Activated CD8-positive, alpha-beta T cell treated with anti-CD3 and anti-CD28 coated beads for 36 hours (primary cell): ENCODE data around the gene MYCBPAP. TPM values are rescaled to one million over a fixed set of nuclear protein-coding genes. Genes with fewer than 3 reads are reported as not detected.
A peak's percentile ranks its signal among the peaks of the same experiment; 100 is the strongest.

Experiments used
- ATAC-seq: fragments of 200-7000 bp; cut with Tn5 transposase; one replicate; pipeline ENCODE4 v1.10.0; 2021; ENCODE audit warnings: mild to moderate bottlenecking, moderate library complexity
- CTCF ChIA-PET: fragments of 350-600 bp; sonication (Branson Sonifier 250); formaldehyde crosslinking; loops from one replicate; lab custom pipeline; 2021; ENCODE audit warnings: antibody characterized with exemption; lab: Charles Lee
- POLR2A ChIA-PET: fragments of 350-600 bp; sonication (Branson Sonifier 250); formaldehyde crosslinking; loops from one replicate; lab custom pipeline; 2021; ENCODE audit warnings: antibody characterized with exemption; lab: Charles Lee
- DNase-seq: peaks from one replicate; pipeline ENCODE4 v3.0.0-alpha.2; 2020
- H3K27ac Mint-ChIP-seq: one replicate; pipeline ENCODE4 v1.8.0; 2021; ENCODE audit warnings: mild to moderate bottlenecking, mixed read lengths
- H3K27me3 Mint-ChIP-seq: one replicate; pipeline ENCODE4 v1.8.0; 2021; ENCODE audit warnings: mixed read lengths
- H3K36me3 Mint-ChIP-seq: one replicate; pipeline ENCODE4 v1.8.0; 2021; ENCODE audit warnings: low read depth, mixed read lengths
- H3K4me1 Mint-ChIP-seq: one replicate; pipeline ENCODE4 v1.8.0; 2021; ENCODE audit warnings: low read depth, mixed read lengths
- H3K4me3 Mint-ChIP-seq: one replicate; pipeline ENCODE4 v1.8.0; 2021; ENCODE audit warnings: mild to moderate bottlenecking, moderate library complexity, mixed read lengths
- H3K9me3 Mint-ChIP-seq: one replicate; pipeline ENCODE4 v1.8.0; 2021; ENCODE audit warnings: mixed read lengths
- intact Hi-C: fragments of 100-400 bp; cut with micrococcal nuclease; formaldehyde crosslinking; loops from one replicate; pipeline ENCODE4 v1.10.0; 2022
- total RNA-seq, 2 experiments: library from RNA; stranded (reverse); gene quantifications; one replicate each; pipeline ENCODE4 v1.2.3, GENCODE V29; 2021
- TF ChIP-seq, protein P1 (sequence below): fragments of 200-600 bp; IDR thresholded peaks from one replicate; pipeline ENCODE4 v1.8.0; 2022; ENCODE audit warnings: antibody characterized with exemption, mild to moderate bottlenecking

The MYCBPAP gene
- total RNA-seq, 2 experiments from 2014 or later, result 6.7 to 6.9 TPM

GRCh38 chr17:50539762-50540559 is 31.7 kb downstream of the MYCBPAP start:
- TF ChIP-seq, protein P1, sequence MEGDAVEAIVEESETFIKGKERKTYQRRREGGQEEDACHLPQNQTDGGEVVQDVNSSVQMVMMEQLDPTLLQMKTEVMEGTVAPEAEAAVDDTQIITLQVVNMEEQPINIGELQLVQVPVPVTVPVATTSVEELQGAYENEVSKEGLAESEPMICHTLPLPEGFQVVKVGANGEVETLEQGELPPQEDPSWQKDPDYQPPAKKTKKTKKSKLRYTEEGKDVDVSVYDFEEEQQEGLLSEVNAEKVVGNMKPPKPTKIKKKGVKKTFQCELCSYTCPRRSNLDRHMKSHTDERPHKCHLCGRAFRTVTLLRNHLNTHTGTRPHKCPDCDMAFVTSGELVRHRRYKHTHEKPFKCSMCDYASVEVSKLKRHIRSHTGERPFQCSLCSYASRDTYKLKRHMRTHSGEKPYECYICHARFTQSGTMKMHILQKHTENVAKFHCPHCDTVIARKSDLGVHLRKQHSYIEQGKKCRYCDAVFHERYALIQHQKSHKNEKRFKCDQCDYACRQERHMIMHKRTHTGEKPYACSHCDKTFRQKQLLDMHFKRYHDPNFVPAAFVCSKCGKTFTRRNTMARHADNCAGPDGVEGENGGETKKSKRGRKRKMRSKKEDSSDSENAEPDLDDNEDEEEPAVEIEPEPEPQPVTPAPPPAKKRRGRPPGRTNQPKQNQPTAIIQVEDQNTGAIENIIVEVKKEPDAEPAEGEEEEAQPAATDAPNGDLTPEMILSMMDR, result no peak
- H3K36me3 Mint-ChIP-seq, result no peaks in the 10 kb centered on the region
- peaks cover 7% of the 10 kb centered on the region for H3K4me1 Mint-ChIP-seq
- H3K27ac Mint-ChIP-seq, result no peak overlapping the region
- H3K27me3 Mint-ChIP-seq, result peaks cover 2% of the 10 kb centered on the region
- H3K4me3 Mint-ChIP-seq, result no peak overlapping the region
- CTCF ChIA-PET, result no interaction called here
- no peak for ATAC-seq
- no peaks in the 10 kb centered on the region for H3K9me3 Mint-ChIP-seq
- intact Hi-C loops, result loop anchor here (5.0 to 10.0 kb wide), 3 partner anchors 58 to 305 kb away; no protein-coding TSS in a partner anchor
- no peak for DNase-seq
- POLR2A ChIA-PET, result no interaction called here

GRCh38 chr17:50540560-50541401 is 32.5 kb downstream of the MYCBPAP start:
- ATAC-seq (no peak), DNase-seq (no peak)
- ChIA-PET POLR2A (interaction anchor here (0.9 to 1.0 kb wide), 2 partner anchors 13 to 36 kb away, joined by 3 read pairs; no protein-coding TSS in a partner anchor), CTCF (interaction anchor here (1.1 to 3.0 kb wide), 6 partner anchors 9 to 143 kb away, joined by 3 to 17 read pairs (median 6); partner anchors contain the start of genes EPN3, LRRC59 and RSAD1)
- peaks cover 7% of the 10 kb centered on the region for H3K4me1 Mint-ChIP-seq
- no peaks in the 10 kb centered on the region for H3K9me3 Mint-ChIP-seq
- no peak overlapping the region for H3K4me3 Mint-ChIP-seq
- no peaks in the 10 kb centered on the region for H3K36me3 Mint-ChIP-seq
- H3K27ac Mint-ChIP-seq, result no peak overlapping the region
- TF ChIP-seq, protein P1, result no peak
- intact Hi-C loops, result loop anchor here (5.0 to 10.0 kb wide), 3 partner anchors 58 to 304 kb away; no protein-coding TSS in a partner anchor
- H3K27me3 Mint-ChIP-seq, result peaks cover 2% of the 10 kb centered on the region

DNA sequence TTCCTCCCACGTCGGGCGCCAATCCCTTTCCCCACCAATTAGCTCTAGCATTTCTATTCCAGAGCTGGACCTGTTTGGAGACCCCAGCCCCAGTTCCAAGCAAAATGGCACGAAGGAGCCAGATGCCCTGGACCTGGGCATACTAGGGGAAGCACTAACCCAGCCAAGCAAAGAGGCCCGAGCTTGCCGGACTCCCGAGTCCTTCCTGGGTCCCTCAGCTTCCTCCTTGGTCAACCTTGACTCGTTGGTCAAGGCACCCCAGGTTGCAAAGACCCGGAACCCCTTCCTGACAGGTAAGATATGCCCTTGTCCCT is 33.1 kb downstream of the MYCBPAP start:
- no peaks in the 10 kb centered on the region for H3K9me3 Mint-ChIP-seq
- TF ChIP-seq, protein P1, result no peak
- no peak for ATAC-seq

DNA sequence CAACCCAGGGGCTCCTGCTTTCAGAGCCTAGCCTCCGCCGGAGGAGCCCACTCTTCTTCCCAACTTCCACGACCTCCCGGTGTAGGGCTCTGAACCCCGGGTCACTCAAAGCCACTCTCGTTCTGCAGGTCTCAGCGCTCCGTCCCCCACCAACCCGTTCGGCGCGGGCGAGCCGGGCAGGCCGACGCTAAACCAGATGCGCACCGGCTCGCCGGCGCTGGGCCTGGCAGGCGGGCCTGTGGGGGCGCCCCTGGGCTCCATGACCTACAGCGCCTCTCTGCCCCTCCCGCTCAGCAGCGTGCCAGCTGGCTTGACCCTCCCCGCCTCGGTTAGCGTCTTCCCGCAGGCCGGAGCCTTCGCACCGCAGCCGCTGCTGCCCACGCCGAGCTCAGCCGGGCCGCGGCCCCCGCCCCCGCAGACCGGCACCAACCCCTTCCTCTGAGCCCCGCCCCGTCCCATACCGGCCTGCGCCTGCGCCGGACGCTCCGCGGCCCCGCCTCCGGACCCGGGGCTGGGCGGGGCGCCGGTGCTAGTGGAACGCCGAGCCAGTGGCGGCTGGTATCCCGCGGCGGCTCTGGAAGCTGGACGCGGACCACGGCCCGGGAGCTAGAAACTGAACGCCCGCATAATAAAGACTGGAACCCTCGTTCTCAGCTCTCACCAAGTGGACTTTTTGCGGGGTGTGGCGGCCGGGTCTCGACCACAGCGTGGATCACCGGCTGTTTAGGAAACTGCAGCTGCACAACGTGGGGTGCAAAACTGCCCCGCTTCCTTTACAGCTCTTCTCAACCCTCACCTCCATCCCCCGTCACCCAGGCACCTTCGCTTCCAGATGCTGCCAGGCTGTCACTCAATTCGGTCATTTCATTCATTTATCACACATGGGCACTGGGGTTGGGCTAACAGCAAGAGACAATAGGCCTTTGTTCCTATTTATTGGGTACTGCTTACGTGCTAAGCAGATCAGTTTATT is 33.8 kb downstream of the MYCBPAP start:
- Mint-ChIP-seq H3K27me3 (peaks cover 2% of the 10 kb centered on the region), H3K4me3 (peak overlapping the region; percentile 53), H3K36me3 (no peaks in the 10 kb centered on the region), H3K27ac (peak overlapping the region; percentile 34), H3K4me1 (peaks cover 11% of the 10 kb centered on the region), H3K9me3 (no peaks in the 10 kb centered on the region)
- intact Hi-C loops, result loop anchor here (5.0 to 10.0 kb wide), 3 partner anchors 60 to 303 kb away; no protein-coding TSS in a partner anchor
- POLR2A ChIA-PET, result interaction anchor here (0.6 to 0.8 kb wide), 3 partner anchors 21 to 324 kb away, joined by 3 read pairs; partner anchors contain the start of gene TOB1
- peak; percentile 87 for ATAC-seq
- TF ChIP-seq, protein P1, result peak; percentile 45
- CTCF ChIA-PET, result interaction anchor here (0.8 to 3.0 kb wide), 16 partner anchors 8 to 300 kb away, joined by 3 to 17 read pairs (median 4); partner anchors contain the start of genes EPN3, LRRC59 and RSAD1
- DNase-seq, result peak; percentile 83

More for the DNA sequence above, 33.1 kb downstream of the MYCBPAP start:
- POLR2A ChIA-PET, result interaction anchor here (0.8 to 1.0 kb wide), 3 partner anchors 14 to 37 kb away, joined by 3 read pairs; no protein-coding TSS in a partner anchor
- Mint-ChIP-seq H3K27me3 (peaks cover 2% of the 10 kb centered on the region), H3K27ac (no peak overlapping the region), H3K4me3 (peak overlapping the region; percentile 53), H3K36me3 (no peaks in the 10 kb centered on the region), H3K4me1 (peaks cover 7% of the 10 kb centered on the region)
- CTCF ChIA-PET, result interaction anchor here (1.1 to 3.0 kb wide), 8 partner anchors 9 to 179 kb away, joined by 3 to 17 read pairs (median 4); partner anchors contain the start of genes EPN3, LRRC59 and RSAD1
- no peak for DNase-seq
- intact Hi-C loops, result loop anchor here (5.0 to 10.0 kb wide), 3 partner anchors 59 to 303 kb away; no protein-coding TSS in a partner anchor
